ENCODE results near the gene MBNL2. TPM values are rescaled to one million over a fixed set of nuclear protein-coding genes. Genes with fewer than 3 reads are reported as not detected.

Gene MBNL2
- total and polyA plus RNA-seq, 2 of the 4 experiments (the other 2 are of a cell fraction), result 26.9 to 103 TPM

DNA sequence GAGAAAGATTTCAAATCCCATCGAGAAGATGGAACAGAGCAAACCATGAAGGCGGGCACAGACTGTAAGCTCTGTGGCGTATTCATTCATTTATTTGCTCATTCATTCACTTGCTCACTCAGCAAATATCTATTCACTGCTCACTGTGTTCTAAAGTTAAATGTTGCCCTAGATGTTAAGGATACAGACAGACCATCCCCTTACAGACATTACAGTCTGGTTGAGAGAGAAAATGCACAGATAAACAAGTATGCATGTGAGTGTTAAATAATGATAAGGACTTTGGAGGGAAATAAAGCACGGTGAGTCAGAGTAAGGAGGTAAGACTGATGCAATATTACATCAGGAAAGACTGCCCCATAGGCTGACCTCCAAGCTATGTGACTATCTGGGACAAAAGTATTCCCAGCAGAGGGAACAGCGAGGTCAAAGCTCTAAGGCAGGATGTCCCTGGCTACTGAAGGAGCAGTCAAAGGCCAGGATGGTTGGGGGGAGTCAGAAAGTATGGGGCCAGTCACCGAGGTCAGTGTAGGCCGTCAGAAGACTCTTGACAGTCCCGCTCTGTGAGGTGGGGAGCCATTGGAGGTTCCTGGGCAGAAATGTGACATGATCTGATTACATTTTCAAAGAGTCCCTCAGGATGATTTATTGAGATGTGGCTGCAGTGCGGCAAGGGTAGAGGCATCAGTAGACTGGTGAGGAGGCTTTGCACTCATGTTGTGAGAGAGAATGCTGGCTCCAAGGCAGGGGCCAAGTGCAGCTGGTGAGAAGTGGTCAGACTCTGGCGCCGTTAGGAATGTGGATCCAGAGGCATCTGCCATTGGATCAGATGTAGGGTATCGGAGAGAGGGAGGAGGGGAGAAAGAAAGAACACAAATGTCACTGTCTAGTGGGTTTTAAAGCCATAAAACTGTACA is 37.9 kb downstream of the MBNL2 start:
- in situ Hi-C loops (cut with MboI; ENCODE audit: low sequenced_read_pairs) (no loop called here), dilution Hi-C loops (cut with HindIII; ENCODE audit: low sequenced_read_pairs, unreplicated experiment) (no loop called here), intact Hi-C loops (cut with micrococcal nuclease) (no loop called here)
- Histone ChIP-seq H3K9ac (ENCODE audit: low read depth, low read length) (peak overlapping the region; percentile 10; the same call in 1 of the 2 replicates), H2BK15ac (ENCODE audit: low read depth, low read length) (peak overlapping the region; percentile 67), H4K91ac (ENCODE audit: insufficient read depth, low read depth, low read length) (peak overlapping the region; percentile 95), H4K5ac (ENCODE audit: low read depth, low read length) (peak overlapping the region; percentile 27), H2BK120ac (ENCODE audit: low read depth, low read length) (peak overlapping the region; percentile 90), H3K27me3 (ENCODE audit: control insufficient read depth, insufficient read depth, low read length) (no peaks in the 10 kb centered on the region), H4K8ac (ENCODE audit: low read depth in 2 of 2, low read length in 2 of 2) (peak overlapping the region; percentile 69 to 84), H3K36me3 (ENCODE audit: control insufficient read depth, insufficient read depth, low read length) (no peaks in the 10 kb centered on the region), H2AK5ac (ENCODE audit: low read depth, low read length) (peak overlapping the region; percentile 83), H3K56ac (ENCODE audit: extremely low read depth, insufficient read depth, low read length) (peak overlapping the region; percentile 42), H2BK20ac (ENCODE audit: low read depth, low read length) (peak overlapping the region; percentile 83), H3K9me3 (ENCODE audit: control insufficient read depth, insufficient read depth, low read length) (no peaks in the 10 kb centered on the region), H3K4ac (ENCODE audit: low read depth, low read length) (peak overlapping the region; percentile 91), H3K4me2 (ENCODE audit: low read depth, low read length) (peak overlapping the region; percentile 0; the same call in 1 of the 2 replicates), H3K9me1 (ENCODE audit: insufficient read depth, low read length) (peaks cover 48% of the 10 kb centered on the region), H2AFZ (replicated peaks; ENCODE audit: low read length, poor library complexity) (no peak overlapping the region), H3K4me1 (ENCODE audit: control insufficient read depth, insufficient read depth, low read length) (peaks cover 49% of the 10 kb centered on the region), H3K79me1 (ENCODE audit: low read depth in 1 of 2, low read length in 2 of 2) (peaks cover 42 to 82% of the 10 kb centered on the region in 2 experiments), H3K14ac (replicated peaks; ENCODE audit: low read depth, low read length) (peak overlapping the region; percentile 82), H3K23ac (ENCODE audit: low read depth, low read length) (peak overlapping the region; percentile 75), H2AK9ac (replicated peaks; ENCODE audit: low read depth, low read length, poor library complexity) (no peak overlapping the region), H3K18ac (ENCODE audit: low read depth, low read length) (peak overlapping the region; percentile 97), H4K20me1 (ENCODE audit: insufficient read depth, low read length) (peaks cover 21% of the 10 kb centered on the region; the same call in 1 of the 2 replicates), H3K27ac (ENCODE audit: insufficient read depth, low read length) (peak overlapping the region; percentile 85), H3K4me3 (ENCODE audit: insufficient read depth, low read depth, low read length) (no peak overlapping the region), H2BK5ac (ENCODE audit: low read depth, low read length, poor library complexity, severe bottlenecking) (peak overlapping the region; percentile 86)
- no TSS peak for BruUV-seq (replicated peaks)
- WGBS, 2 experiments (ENCODE audit: extremely low coverage in 2 of 2, insufficient read length in 1 of 2), result 62% methylated on average over 5 of the region's 12 CpGs; no CpG with 5 or more reads in 1 of the 2 experiments
- DNase-seq (peak; percentile 84), ATAC-seq (ENCODE audit: low read depth) (peak; percentile 9)
- CTCF ChIA-PET, result no interaction called here
- POLR2A ChIA-PET (ENCODE audit: unreplicated experiment), result interaction anchor here (0.6 kb wide), 2 partner anchors 36 to 155 kb away, joined by 3 to 4 read pairs; no protein-coding TSS in a partner anchor
- TF ChIP-seq, protein P1, sequence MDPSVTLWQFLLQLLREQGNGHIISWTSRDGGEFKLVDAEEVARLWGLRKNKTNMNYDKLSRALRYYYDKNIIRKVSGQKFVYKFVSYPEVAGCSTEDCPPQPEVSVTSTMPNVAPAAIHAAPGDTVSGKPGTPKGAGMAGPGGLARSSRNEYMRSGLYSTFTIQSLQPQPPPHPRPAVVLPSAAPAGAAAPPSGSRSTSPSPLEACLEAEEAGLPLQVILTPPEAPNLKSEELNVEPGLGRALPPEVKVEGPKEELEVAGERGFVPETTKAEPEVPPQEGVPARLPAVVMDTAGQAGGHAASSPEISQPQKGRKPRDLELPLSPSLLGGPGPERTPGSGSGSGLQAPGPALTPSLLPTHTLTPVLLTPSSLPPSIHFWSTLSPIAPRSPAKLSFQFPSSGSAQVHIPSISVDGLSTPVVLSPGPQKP (IDR thresholded peaks at IDR 0.05; ENCODE audit: borderline replicate concordance, low read depth, low read length), result no peak
- TF ChIP-seq POLR2A (IDR thresholded peaks at IDR 0.05; ENCODE audit: low read depth, low read length) (no peak), FOS (IDR thresholded peaks at IDR 0.05; ENCODE audit: low read depth, low read length) (peak; percentile 87), CEBPB (IDR thresholded peaks at IDR 0.05; ENCODE audit: low read depth, low read length) (peak; percentile 98), BHLHE40 (IDR thresholded peaks at IDR 0.05; ENCODE audit: low read depth, low read length) (peak; percentile 73), NFE2L2 (IDR thresholded peaks at IDR 0.05; ENCODE audit: low read depth, low read length) (0 out of 2 replicates have a peak, but pooled peaks have one; percentile 3), RCOR1 (IDR thresholded peaks at IDR 0.05; ENCODE audit: insufficient replicate concordance, low read length) (no peak), RFX5 (IDR thresholded peaks at IDR 0.05; ENCODE audit: low read depth, low read length) (no peak), USF2 (IDR thresholded peaks at IDR 0.05; ENCODE audit: low read depth, low read length) (no peak), MXI1 (IDR thresholded peaks at IDR 0.05; ENCODE audit: borderline replicate concordance, low read depth, low read length) (no peak), SMC3 (IDR thresholded peaks at IDR 0.05; ENCODE audit: low read depth, low read length) (no peak), RAD21 (IDR thresholded peaks at IDR 0.05; ENCODE audit: low read length) (0 out of 2 replicates have a peak, but pooled peaks have one; percentile 9)
- TF ChIP-seq, protein P2, sequence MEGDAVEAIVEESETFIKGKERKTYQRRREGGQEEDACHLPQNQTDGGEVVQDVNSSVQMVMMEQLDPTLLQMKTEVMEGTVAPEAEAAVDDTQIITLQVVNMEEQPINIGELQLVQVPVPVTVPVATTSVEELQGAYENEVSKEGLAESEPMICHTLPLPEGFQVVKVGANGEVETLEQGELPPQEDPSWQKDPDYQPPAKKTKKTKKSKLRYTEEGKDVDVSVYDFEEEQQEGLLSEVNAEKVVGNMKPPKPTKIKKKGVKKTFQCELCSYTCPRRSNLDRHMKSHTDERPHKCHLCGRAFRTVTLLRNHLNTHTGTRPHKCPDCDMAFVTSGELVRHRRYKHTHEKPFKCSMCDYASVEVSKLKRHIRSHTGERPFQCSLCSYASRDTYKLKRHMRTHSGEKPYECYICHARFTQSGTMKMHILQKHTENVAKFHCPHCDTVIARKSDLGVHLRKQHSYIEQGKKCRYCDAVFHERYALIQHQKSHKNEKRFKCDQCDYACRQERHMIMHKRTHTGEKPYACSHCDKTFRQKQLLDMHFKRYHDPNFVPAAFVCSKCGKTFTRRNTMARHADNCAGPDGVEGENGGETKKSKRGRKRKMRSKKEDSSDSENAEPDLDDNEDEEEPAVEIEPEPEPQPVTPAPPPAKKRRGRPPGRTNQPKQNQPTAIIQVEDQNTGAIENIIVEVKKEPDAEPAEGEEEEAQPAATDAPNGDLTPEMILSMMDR (conservative IDR thresholded peaks at IDR 0.05; ENCODE audit: low read depth, low read length), result no peak

Data from IMR-90 (cell line).